K562 (cell line): ENCODE results near the gene NACC1. TPM values are rescaled to one million over a fixed set of nuclear protein-coding genes. Genes with fewer than 3 reads are reported as not detected.

Experiments used
- ADNP ChIP-seq: fragments of 200-800 bp; sonication (Bioruptor generic); IDR thresholded peaks from 2 replicates; pipeline ENCODE4 v1.6.1; 2016; ENCODE audit warnings: missing genetic modification characterization, missing compliant biosample characterization
- GTF2A2 ChIP-seq: IDR thresholded peaks from 2 replicates; pipeline ENCODE4 v1.6.1; 2016; ENCODE audit warnings: mild to moderate bottlenecking, missing genetic modification characterization, missing compliant biosample characterization
- IRF2 ChIP-seq: sonication (generic); formaldehyde crosslinking; IDR thresholded peaks from 2 replicates; pipeline ENCODE4 v1.8.1; 2022; ENCODE audit warnings: mild to moderate bottlenecking, missing genetic modification reagents
- JUND ChIP-seq, 2 experiments: IDR thresholded peaks; 2 replicates in 1 of 2; 3 replicates in 1 of 2; pipeline ENCODE4 v1.6.1; 2011; ENCODE audit warnings: borderline replicate concordance in 2 of 2, low read depth in 2 of 2, low read length in 2 of 2, improper control_type of control experiment in 1 of 2, missing biosample characterization in 1 of 2, missing genetic modification characterization in 1 of 2, missing genetic modification reagents in 1 of 2
- KDM4B ChIP-seq, 2 experiments: fragments of 450-650 bp in 1 of 2; sonication (generic) in 1 of 2; IDR thresholded peaks; 2 replicates each; pipeline ENCODE4 v1.6.1; 2016 to 2017; ENCODE audit warnings: borderline replicate concordance in 2 of 2, antibody characterized with exemption in 1 of 2, low read depth in 1 of 2, mild to moderate bottlenecking in 1 of 2
- MTA2 ChIP-seq: fragments of 450-650 bp; IDR thresholded peaks from 2 replicates; pipeline ENCODE4 v1.6.1; 2016; ENCODE audit warnings: low read depth
- TAF9B ChIP-seq: fragments of 450-650 bp; IDR thresholded peaks from 2 replicates; pipeline ENCODE4 v1.6.1; 2018; ENCODE audit warnings: mild to moderate bottlenecking; ENCODE audit not compliant: partially characterized antibody
- WHSC1 ChIP-seq: IDR thresholded peaks from one replicate; pipeline ENCODE4 v1.6.1; 2012; ENCODE audit warnings: low read length, control low read depth, inconsistent platforms
- ZKSCAN3 ChIP-seq: fragments of 250-450 bp; sonication (Bioruptor Pico); IDR thresholded peaks from 2 replicates; pipeline ENCODE4 v1.4.0; 2020
- polyA plus RNA-seq, 8 experiments: library from polyadenylated mRNA; depleted of rRNA in 4 of 8; stranded (reverse) in 5 of 8; unstranded in 3 of 8; fragments of >200 nt; fragmentation: Nextera tagmentation in 2 of 8; fragmentation: Illumina TruSeq in 1 of 8; extraction: Ambion mirVana in 2 of 8; extraction: Trizol in 1 of 8; gene quantifications; 2 replicates each; pipeline versions ENCODE4 v1.2.1 to v1.2.3, GENCODE V29; 2011 to 2014; ENCODE audit warnings: inconsistent platforms in 1 of 8, missing spikeins in 1 of 8
- total RNA-seq, 7 experiments: library from RNA; depleted of rRNA in 6 of 7; stranded (reverse); fragments of >200 nt in 6 of 7; fragmentation: Illumina TruSeq in 2 of 7; extraction: Trizol in 2 of 7; gene quantifications; 2 replicates each; pipeline versions ENCODE4 v1.2.1 to v1.2.3, GENCODE V29; 2011 to 2021; ENCODE audit warnings: low replicate concordance in 1 of 7
- TF ChIP-seq, protein P1 (sequence below), 3 experiments: fragments of 200-800 bp in 1 of 3; sonication (Bioruptor generic) in 1 of 3; sonication (generic) in 1 of 3; formaldehyde crosslinking in 1 of 3; IDR thresholded peaks; 2 replicates each; pipeline versions ENCODE4 v1.6.1 to v1.8.0; 2016 to 2022; ENCODE audit warnings: mild to moderate bottlenecking in 2 of 3, missing compliant biosample characterization in 2 of 3, missing genetic modification characterization in 2 of 3, missing genetic modification reagents in 1 of 3
- TF ChIP-seq, protein P2 (sequence below): conservative IDR thresholded peaks from 2 replicates; pipeline ENCODE4 v1.6.1; 2011; ENCODE audit warnings: low read depth, mild to moderate bottlenecking, low read length; ENCODE audit not compliant: control insufficient read depth
- TF ChIP-seq, protein P3 (sequence below): fragments of 450-650 bp; IDR thresholded peaks from 2 replicates; pipeline ENCODE4 v1.6.1; 2018; ENCODE audit warnings: mild to moderate bottlenecking, low read depth; ENCODE audit not compliant: partially characterized antibody
- TF ChIP-seq, protein P4 (sequence below): sonication (generic); formaldehyde crosslinking; IDR thresholded peaks from 2 replicates; pipeline ENCODE4 v1.9.0; 2022; ENCODE audit warnings: mild to moderate bottlenecking, missing genetic modification reagents
- TF ChIP-seq, protein P5 (sequence below): sonication (generic); formaldehyde crosslinking; IDR thresholded peaks from 2 replicates; pipeline ENCODE4 v1.8.0; 2022; ENCODE audit warnings: missing genetic modification reagents, mild to moderate bottlenecking, borderline replicate concordance
- TF ChIP-seq, protein P6 (sequence below): fragments of 250-450 bp; sonication (Bioruptor Pico); IDR thresholded peaks from 2 replicates; pipeline ENCODE4 v1.4.0; 2020; ENCODE audit warnings: mild to moderate bottlenecking, moderate library complexity

Gene NACC1
- total and polyA plus RNA-seq, 9 of the 15 experiments (the other 6 are each of a cell fraction or from before 2014, with no cell fraction given), result 0.04 to 96.6 (median 25.8) TPM

GRCh38 chr19:13100031-13100588 lies 18.0 kb upstream of the NACC1 start (continued):
- TF ChIP-seq, protein P1, sequence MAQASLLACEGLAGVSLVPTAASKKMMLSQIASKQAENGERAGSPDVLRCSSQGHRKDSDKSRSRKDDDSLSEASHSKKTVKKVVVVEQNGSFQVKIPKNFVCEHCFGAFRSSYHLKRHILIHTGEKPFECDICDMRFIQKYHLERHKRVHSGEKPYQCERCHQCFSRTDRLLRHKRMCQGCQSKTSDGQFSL (CRISPR knock-in tag; IDR thresholded peaks at IDR 0.05), result no peak
- TF ChIP-seq, protein P1 (tag; IDR thresholded peaks at IDR 0.05), result no peak
- TF ChIP-seq, protein P2, sequence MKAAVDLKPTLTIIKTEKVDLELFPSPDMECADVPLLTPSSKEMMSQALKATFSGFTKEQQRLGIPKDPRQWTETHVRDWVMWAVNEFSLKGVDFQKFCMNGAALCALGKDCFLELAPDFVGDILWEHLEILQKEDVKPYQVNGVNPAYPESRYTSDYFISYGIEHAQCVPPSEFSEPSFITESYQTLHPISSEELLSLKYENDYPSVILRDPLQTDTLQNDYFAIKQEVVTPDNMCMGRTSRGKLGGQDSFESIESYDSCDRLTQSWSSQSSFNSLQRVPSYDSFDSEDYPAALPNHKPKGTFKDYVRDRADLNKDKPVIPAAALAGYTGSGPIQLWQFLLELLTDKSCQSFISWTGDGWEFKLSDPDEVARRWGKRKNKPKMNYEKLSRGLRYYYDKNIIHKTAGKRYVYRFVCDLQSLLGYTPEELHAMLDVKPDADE, result 0 out of 2 replicates have a peak, but pooled peaks have one; percentile 17
- TF ChIP-seq, protein P3, sequence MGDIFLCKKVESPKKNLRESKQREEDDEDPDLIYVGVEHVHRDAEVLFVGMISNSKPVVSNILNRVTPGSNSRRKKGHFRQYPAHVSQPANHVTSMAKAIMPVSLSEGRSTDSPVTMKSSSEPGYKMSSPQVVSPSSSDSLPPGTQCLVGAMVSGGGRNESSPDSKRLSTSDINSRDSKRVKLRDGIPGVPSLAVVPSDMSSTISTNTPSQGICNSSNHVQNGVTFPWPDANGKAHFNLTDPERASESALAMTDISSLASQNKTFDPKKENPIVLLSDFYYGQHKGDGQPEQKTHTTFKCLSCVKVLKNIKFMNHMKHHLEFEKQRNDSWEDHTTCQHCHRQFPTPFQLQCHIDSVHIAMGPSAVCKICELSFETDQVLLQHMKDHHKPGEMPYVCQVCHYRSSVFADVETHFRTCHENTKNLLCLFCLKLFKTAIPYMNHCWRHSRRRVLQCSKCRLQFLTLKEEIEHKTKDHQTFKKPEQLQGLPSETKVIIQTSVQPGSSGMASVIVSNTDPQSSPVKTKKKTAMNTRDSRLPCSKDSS, result peak; percentile 29
- TF ChIP-seq KDM4B (IDR thresholded peaks at IDR 0.05; ENCODE audit: borderline replicate concordance in 2 of 2, low read depth in 1 of 2) (no peak), GTF2A2 (no peak), MTA2 (peak; percentile 40; the same call in 1 of the 2 replicates), WHSC1 (peak; percentile 30), ADNP (tag) (peak; percentile 56), JUND (IDR thresholded peaks at IDR 0.05; ENCODE audit: borderline replicate concordance, low read depth, low read length) (no peak), JUND (tag; IDR thresholded peaks at IDR 0.05; ENCODE audit: borderline replicate concordance, low read depth, low read length) (no peak; the same call in 2 of the 3 replicates), IRF2 (CRISPR knock-in tag) (no peak), ZKSCAN3 (CRISPR knock-in tag) (no peak), TAF9B (no peak)
- TF ChIP-seq, protein P4, sequence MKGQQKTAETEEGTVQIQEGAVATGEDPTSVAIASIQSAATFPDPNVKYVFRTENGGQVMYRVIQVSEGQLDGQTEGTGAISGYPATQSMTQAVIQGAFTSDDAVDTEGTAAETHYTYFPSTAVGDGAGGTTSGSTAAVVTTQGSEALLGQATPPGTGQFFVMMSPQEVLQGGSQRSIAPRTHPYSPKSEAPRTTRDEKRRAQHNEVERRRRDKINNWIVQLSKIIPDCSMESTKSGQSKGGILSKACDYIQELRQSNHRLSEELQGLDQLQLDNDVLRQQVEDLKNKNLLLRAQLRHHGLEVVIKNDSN (CRISPR knock-in tag), result peak; percentile 41
- TF ChIP-seq, protein P5, sequence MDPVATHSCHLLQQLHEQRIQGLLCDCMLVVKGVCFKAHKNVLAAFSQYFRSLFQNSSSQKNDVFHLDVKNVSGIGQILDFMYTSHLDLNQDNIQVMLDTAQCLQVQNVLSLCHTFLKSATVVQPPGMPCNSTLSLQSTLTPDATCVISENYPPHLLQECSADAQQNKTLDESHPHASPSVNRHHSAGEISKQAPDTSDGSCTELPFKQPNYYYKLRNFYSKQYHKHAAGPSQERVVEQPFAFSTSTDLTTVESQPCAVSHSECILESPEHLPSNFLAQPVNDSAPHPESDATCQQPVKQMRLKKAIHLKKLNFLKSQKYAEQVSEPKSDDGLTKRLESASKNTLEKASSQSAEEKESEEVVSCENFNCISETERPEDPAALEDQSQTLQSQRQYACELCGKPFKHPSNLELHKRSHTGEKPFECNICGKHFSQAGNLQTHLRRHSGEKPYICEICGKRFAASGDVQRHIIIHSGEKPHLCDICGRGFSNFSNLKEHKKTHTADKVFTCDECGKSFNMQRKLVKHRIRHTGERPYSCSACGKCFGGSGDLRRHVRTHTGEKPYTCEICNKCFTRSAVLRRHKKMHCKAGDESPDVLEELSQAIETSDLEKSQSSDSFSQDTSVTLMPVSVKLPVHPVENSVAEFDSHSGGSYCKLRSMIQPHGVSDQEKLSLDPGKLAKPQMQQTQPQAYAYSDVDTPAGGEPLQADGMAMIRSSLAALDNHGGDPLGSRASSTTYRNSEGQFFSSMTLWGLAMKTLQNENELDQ (CRISPR knock-in tag), result no peak
- TF ChIP-seq, protein P6, sequence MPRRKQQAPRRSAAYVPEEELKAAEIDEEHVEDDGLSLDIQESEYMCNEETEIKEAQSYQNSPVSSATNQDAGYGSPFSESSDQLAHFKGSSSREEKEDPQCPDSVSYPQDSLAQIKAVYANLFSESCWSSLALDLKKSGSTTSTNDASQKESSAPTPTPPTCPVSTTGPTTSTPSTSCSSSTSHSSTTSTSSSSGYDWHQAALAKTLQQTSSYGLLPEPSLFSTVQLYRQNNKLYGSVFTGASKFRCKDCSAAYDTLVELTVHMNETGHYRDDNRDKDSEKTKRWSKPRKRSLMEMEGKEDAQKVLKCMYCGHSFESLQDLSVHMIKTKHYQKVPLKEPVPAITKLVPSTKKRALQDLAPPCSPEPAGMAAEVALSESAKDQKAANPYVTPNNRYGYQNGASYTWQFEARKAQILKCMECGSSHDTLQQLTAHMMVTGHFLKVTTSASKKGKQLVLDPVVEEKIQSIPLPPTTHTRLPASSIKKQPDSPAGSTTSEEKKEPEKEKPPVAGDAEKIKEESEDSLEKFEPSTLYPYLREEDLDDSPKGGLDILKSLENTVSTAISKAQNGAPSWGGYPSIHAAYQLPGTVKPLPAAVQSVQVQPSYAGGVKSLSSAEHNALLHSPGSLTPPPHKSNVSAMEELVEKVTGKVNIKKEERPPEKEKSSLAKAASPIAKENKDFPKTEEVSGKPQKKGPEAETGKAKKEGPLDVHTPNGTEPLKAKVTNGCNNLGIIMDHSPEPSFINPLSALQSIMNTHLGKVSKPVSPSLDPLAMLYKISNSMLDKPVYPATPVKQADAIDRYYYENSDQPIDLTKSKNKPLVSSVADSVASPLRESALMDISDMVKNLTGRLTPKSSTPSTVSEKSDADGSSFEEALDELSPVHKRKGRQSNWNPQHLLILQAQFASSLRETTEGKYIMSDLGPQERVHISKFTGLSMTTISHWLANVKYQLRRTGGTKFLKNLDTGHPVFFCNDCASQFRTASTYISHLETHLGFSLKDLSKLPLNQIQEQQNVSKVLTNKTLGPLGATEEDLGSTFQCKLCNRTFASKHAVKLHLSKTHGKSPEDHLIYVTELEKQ (CRISPR knock-in tag), result no peak
